Measurements from ENCODE around the gene CDT1. TPM values are rescaled to one million over a fixed set of nuclear protein-coding genes. Genes with fewer than 3 reads are reported as not detected.

Gene CDT1
- total RNA-seq, 1 experiment from 2014 or later, result 160 TPM

DNA sequence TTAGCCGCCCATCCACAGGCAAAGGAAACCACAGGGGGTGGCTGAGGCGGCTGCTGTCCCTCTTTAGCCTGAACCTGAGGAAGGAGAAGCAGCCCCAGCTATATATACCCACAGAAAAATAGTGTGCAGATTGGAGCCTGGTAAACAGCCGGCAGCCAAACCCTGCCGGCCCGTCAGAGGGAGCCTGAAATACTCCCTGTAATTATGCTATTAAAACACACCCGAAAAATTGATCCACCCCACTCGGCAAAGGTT lies 25.4 kb upstream of the CDT1 start:
- H2AFZ ChIP-seq (ENCODE audit: low read depth, low read length, poor library complexity, severe bottlenecking), result no peak overlapping the region

More for the DNA sequence above, 25.4 kb upstream of the CDT1 start:
- no TSS peak for BruUV-seq (replicated peaks)
- ChIA-PET RAD21 (ENCODE audit: low non-redundant PET in 1 of 2, low total read pairs in 2 of 2, uncharacterized antibody in 2 of 2, unreplicated experiment in 2 of 2) (no interaction called here), POLR2A (no interaction called here), CTCF (no interaction called here)
- Histone ChIP-seq H4K20me1 (ENCODE audit: insufficient read depth) (peaks cover 11% of the 10 kb centered on the region; the same call in 1 of the 2 replicates), H3K4me3 (replicated peaks in 1 of 2; ENCODE audit: low read depth in 1 of 2, low read length in 2 of 2) (no peak overlapping the region), H3K9ac (ENCODE audit: low read length) (no peak overlapping the region), H3K4me1 (ENCODE audit: control insufficient read depth in 1 of 2, insufficient read depth in 2 of 2, low read length in 2 of 2) (peaks cover 51 to 61% of the 10 kb centered on the region in 2 experiments), H3K9me2 (ENCODE audit: insufficient read depth) (no peaks in the 10 kb centered on the region), H3K79me2 (ENCODE audit: insufficient read depth, low read length) (peaks cover 99% of the 10 kb centered on the region), H3K9me3 (ENCODE audit: control insufficient read depth in 1 of 2, insufficient read depth in 1 of 2, low read depth in 1 of 2, low read length in 2 of 2) (no peaks in the 10 kb centered on the region), H3K27ac (ENCODE audit: low read depth, low read length) (peak overlapping the region; percentile 8; the same call in 1 of the 2 replicates), H3K36me3 (ENCODE audit: control insufficient read depth in 1 of 2, insufficient read depth in 2 of 2, low read length in 2 of 2) (peaks cover 0 to 7% of the 10 kb centered on the region in 2 experiments; a peak in 1 of 4 replicates), H3K27me3 (ENCODE audit: insufficient read depth, low read length) (no peaks in the 10 kb centered on the region), H3K4me2 (ENCODE audit: low read length) (no peak overlapping the region)
- TF ChIP-seq CBX3 (IDR thresholded peaks at IDR 0.05; ENCODE audit: low read depth) (no peak), YY1 (IDR thresholded peaks at IDR 0.05; ENCODE audit: extremely low read depth, insufficient replicate concordance, low read depth, low read length) (no peak), SIN3A (IDR thresholded peaks at IDR 0.05; ENCODE audit: low read depth) (no peak), TCF7L2 (IDR thresholded peaks at IDR 0.05; ENCODE audit: borderline replicate concordance, extremely low read depth, insufficient read depth, insufficient read length) (no peak), EZH2phosphoT487 (IDR thresholded peaks at IDR 0.05; ENCODE audit: borderline replicate concordance) (no peak)
- TF ChIP-seq, protein P1, sequence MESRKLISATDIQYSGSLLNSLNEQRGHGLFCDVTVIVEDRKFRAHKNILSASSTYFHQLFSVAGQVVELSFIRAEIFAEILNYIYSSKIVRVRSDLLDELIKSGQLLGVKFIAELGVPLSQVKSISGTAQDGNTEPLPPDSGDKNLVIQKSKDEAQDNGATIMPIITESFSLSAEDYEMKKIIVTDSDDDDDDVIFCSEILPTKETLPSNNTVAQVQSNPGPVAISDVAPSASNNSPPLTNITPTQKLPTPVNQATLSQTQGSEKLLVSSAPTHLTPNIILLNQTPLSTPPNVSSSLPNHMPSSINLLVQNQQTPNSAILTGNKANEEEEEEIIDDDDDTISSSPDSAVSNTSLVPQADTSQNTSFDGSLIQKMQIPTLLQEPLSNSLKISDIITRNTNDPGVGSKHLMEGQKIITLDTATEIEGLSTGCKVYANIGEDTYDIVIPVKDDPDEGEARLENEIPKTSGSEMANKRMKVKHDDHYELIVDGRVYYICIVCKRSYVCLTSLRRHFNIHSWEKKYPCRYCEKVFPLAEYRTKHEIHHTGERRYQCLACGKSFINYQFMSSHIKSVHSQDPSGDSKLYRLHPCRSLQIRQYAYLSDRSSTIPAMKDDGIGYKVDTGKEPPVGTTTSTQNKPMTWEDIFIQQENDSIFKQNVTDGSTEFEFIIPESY (IDR thresholded peaks at IDR 0.05; ENCODE audit: extremely low read depth, insufficient replicate concordance, low read length), result no peak
- TF ChIP-seq, protein P2, sequence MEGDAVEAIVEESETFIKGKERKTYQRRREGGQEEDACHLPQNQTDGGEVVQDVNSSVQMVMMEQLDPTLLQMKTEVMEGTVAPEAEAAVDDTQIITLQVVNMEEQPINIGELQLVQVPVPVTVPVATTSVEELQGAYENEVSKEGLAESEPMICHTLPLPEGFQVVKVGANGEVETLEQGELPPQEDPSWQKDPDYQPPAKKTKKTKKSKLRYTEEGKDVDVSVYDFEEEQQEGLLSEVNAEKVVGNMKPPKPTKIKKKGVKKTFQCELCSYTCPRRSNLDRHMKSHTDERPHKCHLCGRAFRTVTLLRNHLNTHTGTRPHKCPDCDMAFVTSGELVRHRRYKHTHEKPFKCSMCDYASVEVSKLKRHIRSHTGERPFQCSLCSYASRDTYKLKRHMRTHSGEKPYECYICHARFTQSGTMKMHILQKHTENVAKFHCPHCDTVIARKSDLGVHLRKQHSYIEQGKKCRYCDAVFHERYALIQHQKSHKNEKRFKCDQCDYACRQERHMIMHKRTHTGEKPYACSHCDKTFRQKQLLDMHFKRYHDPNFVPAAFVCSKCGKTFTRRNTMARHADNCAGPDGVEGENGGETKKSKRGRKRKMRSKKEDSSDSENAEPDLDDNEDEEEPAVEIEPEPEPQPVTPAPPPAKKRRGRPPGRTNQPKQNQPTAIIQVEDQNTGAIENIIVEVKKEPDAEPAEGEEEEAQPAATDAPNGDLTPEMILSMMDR (IDR thresholded peaks at IDR 0.05 in 2 of 3, conservative IDR thresholded peaks at IDR 0.05 in 1 of 3; ENCODE audit: borderline replicate concordance in 1 of 3, insufficient read depth in 1 of 3, low read depth in 2 of 3, low read length in 2 of 3), result no peak
- TF ChIP-seq, protein P3, sequence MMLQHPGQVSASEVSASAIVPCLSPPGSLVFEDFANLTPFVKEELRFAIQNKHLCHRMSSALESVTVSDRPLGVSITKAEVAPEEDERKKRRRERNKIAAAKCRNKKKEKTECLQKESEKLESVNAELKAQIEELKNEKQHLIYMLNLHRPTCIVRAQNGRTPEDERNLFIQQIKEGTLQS (IDR thresholded peaks at IDR 0.05), result no peak
- DNase-seq (ENCODE audit: low read depth, low spot score) (no peak), ATAC-seq (no peak)
- intact Hi-C loops (cut with micrococcal nuclease), result no loop called here
